H1 (cell line): ENCODE measurements around the gene BRSK2. TPM values are rescaled to one million over a fixed set of nuclear protein-coding genes. Genes with fewer than 3 reads are reported as not detected.

ENCODE experiments used
- CTCF ChIA-PET: fragments of 300-600 bp; sonication (Branson Sonifier 250); formaldehyde crosslinking; loops from one replicate; lab custom pipeline; 2021; ENCODE audit not compliant: partially characterized antibody; lab: Charles Lee
- POLR2A ChIA-PET: fragments of 300-600 bp; sonication (Branson Sonifier 250); formaldehyde crosslinking; loops from one replicate; lab custom pipeline; 2021; ENCODE audit warnings: inconsistent platforms; ENCODE audit not compliant: partially characterized antibody; lab: Charles Lee
- DNase-seq, 2 experiments: peaks; one replicate each; pipeline versions ENCODE4 v3.0.0 to v3.0.0-alpha.2; 2010 to 2022; ENCODE audit warnings: low spot score in 2 of 2, low read depth in 1 of 2, mixed read lengths in 1 of 2
- FAIRE-seq: peaks from 2 replicates; lab custom pipeline; 2011; peaks lifted over from hg19 to GRCh38; lab: Jason Lieb, UNC
- H2AFZ ChIP-seq: 2 replicates; pipeline ENCODE4 v1.8.1; 2012; ENCODE audit warnings: low read length, inconsistent platforms
- H2AK5ac ChIP-seq: 2 replicates; pipeline ENCODE4 v1.6.1; 2013; ENCODE audit warnings: low read depth, low read length
- H2BK120ac ChIP-seq: replicated peaks from 2 replicates; pipeline ENCODE3; 2013; ENCODE audit warnings: low read depth, low read length, inconsistent platforms
- H2BK12ac ChIP-seq: 2 replicates; pipeline ENCODE4 v1.6.1; 2013; ENCODE audit warnings: low read depth, low read length
- H2BK15ac ChIP-seq: 2 replicates; pipeline ENCODE4 v1.6.1; 2013; ENCODE audit warnings: low read length
- H2BK20ac ChIP-seq: 2 replicates; pipeline ENCODE4 v1.6.1; 2013; ENCODE audit warnings: low read length
- H2BK5ac ChIP-seq: 2 replicates; pipeline ENCODE4 v1.6.1; 2013; ENCODE audit warnings: low read depth, low read length
- H3K14ac ChIP-seq: 2 replicates; pipeline ENCODE4 v1.6.1; 2013; ENCODE audit warnings: inconsistent platforms; ENCODE audit not compliant: insufficient read length
- H3K18ac ChIP-seq: 2 replicates; pipeline ENCODE4 v1.6.1; 2013; ENCODE audit warnings: low read length; ENCODE audit errors: extremely low read depth
- H3K23ac ChIP-seq: 2 replicates; pipeline ENCODE4 v1.6.1; 2013; ENCODE audit warnings: inconsistent platforms; ENCODE audit not compliant: insufficient read length
- H3K23me2 ChIP-seq: 2 replicates; pipeline ENCODE4 v1.6.1; 2013; ENCODE audit warnings: low read depth, low read length
- H3K27ac ChIP-seq: 2 replicates; pipeline ENCODE4 v1.6.1; 2011; ENCODE audit warnings: low read depth, low read length, inconsistent platforms
- H3K27me3 ChIP-seq, 4 experiments: replicated peaks in 1 of 4; 1 replicate in 1 of 4; 2 replicates in 3 of 4; pipeline versions ENCODE4 v1.6.1 to v1.8.1; 2011 to 2013; ENCODE audit warnings: low read length in 3 of 4, mild to moderate bottlenecking in 3 of 4, inconsistent platforms in 2 of 4, mixed read lengths in 2 of 4, moderate library complexity in 1 of 4; ENCODE audit not compliant: control insufficient read depth in 3 of 4, insufficient read depth in 3 of 4; ENCODE audit errors: extremely low read depth in 1 of 4
- H3K36me3 ChIP-seq, 4 experiments: 2 replicates each; pipeline versions ENCODE4 v1.6.1 to v1.8.1; 2011 to 2013; ENCODE audit warnings: mild to moderate bottlenecking in 4 of 4, low read length in 3 of 4, moderate library complexity in 2 of 4, control low read depth in 1 of 4, inconsistent platforms in 1 of 4; ENCODE audit not compliant: insufficient read depth in 4 of 4, control insufficient read depth in 2 of 4
- H3K4ac ChIP-seq: replicated peaks from 2 replicates; pipeline ENCODE3; 2013; ENCODE audit warnings: low read length, low read depth, mixed read lengths, inconsistent platforms; ENCODE audit not compliant: insufficient read length
- H3K4me1 ChIP-seq, 4 experiments: replicated peaks in 1 of 4; 1 replicate in 1 of 4; 2 replicates in 3 of 4; pipeline versions ENCODE4 v1.6.1 to v1.8.1; 2011 to 2013; ENCODE audit warnings: low read length in 3 of 4, inconsistent platforms in 2 of 4, mixed read lengths in 1 of 4; ENCODE audit not compliant: insufficient read depth in 4 of 4, control insufficient read depth in 3 of 4
- H3K4me2 ChIP-seq, 2 experiments: 2 replicates each; pipeline versions ENCODE4 v1.6.1 to v1.8.1; 2011 to 2013; ENCODE audit warnings: low read depth in 2 of 2, low read length in 2 of 2, control low read depth in 1 of 2, inconsistent platforms in 1 of 2, mild to moderate bottlenecking in 1 of 2; ENCODE audit not compliant: insufficient read depth in 1 of 2
- H3K4me3 ChIP-seq, 4 experiments: fragments of 200-600, 300-600 bp in 1 of 4; sonication (generic), shearing (Covaris generic), sonication (Bioruptor Twin) in 1 of 4; 2 replicates each; pipeline versions ENCODE4 v1.5.1 to v1.8.1; 2011 to 2016; ENCODE audit warnings: low read length in 4 of 4, low read depth in 3 of 4, control low read depth in 2 of 4, inconsistent platforms in 2 of 4, mild to moderate bottlenecking in 2 of 4, mixed read lengths in 1 of 4, moderate library complexity in 1 of 4; ENCODE audit not compliant: insufficient read depth in 2 of 4; ENCODE audit errors: extremely low read depth in 1 of 4
- H3K56ac ChIP-seq: replicated peaks from 2 replicates; pipeline ENCODE3; 2013; ENCODE audit warnings: low read depth, mild to moderate bottlenecking, mixed read lengths, low read length, inconsistent platforms; ENCODE audit not compliant: insufficient read length
- H3K79me1 ChIP-seq: 2 replicates; pipeline ENCODE4 v1.6.1; 2013; ENCODE audit warnings: low read depth, low read length, control low read depth
- H3K79me2 ChIP-seq, 2 experiments: 2 replicates each; pipeline versions ENCODE4 v1.6.1 to v1.8.1; 2012 to 2013; ENCODE audit warnings: low read length in 2 of 2, mild to moderate bottlenecking in 2 of 2, inconsistent platforms in 1 of 2; ENCODE audit not compliant: insufficient read depth in 2 of 2, control insufficient read depth in 1 of 2
- H3K9ac ChIP-seq, 4 experiments: replicated peaks in 1 of 4; 1 replicate in 1 of 4; 2 replicates in 3 of 4; pipeline versions ENCODE4 v1.6.1 to v1.8.1; 2011 to 2013; ENCODE audit warnings: low read depth in 3 of 4, low read length in 3 of 4, control low read depth in 2 of 4, mild to moderate bottlenecking in 2 of 4, moderate library complexity in 2 of 4, inconsistent platforms in 1 of 4; ENCODE audit errors: extremely low read depth in 1 of 4
- H3K9me3 ChIP-seq, 2 experiments: 2 replicates each; pipeline versions ENCODE4 v1.6.1 to v1.8.1; 2012 to 2013; ENCODE audit warnings: mild to moderate bottlenecking in 2 of 2, moderate library complexity in 2 of 2, control low read depth in 1 of 2, inconsistent platforms in 1 of 2, low read depth in 1 of 2, low read length in 1 of 2, mixed read lengths in 1 of 2; ENCODE audit not compliant: insufficient read depth in 2 of 2
- H4K20me1 ChIP-seq, 2 experiments: replicated peaks in 1 of 2; 2 replicates each; pipeline versions ENCODE3 to v1.8.1; 2011 to 2013; ENCODE audit warnings: inconsistent platforms in 2 of 2, low read length in 2 of 2, mild to moderate bottlenecking in 1 of 2; ENCODE audit not compliant: insufficient read depth in 2 of 2, control insufficient read depth in 1 of 2
- H4K5ac ChIP-seq: 2 replicates; pipeline ENCODE4 v1.6.1; 2013; ENCODE audit warnings: low read length, low read depth, mixed read lengths, inconsistent platforms; ENCODE audit not compliant: insufficient read length
- H4K8ac ChIP-seq: 2 replicates; pipeline ENCODE4 v1.8.0; 2013; ENCODE audit warnings: mild to moderate bottlenecking, moderate library complexity, low read length, inconsistent platforms; ENCODE audit not compliant: insufficient read depth; ENCODE audit errors: extremely low read depth
- H4K91ac ChIP-seq: replicated peaks from 2 replicates; pipeline ENCODE3; 2013; ENCODE audit warnings: low read length, mixed read lengths, inconsistent platforms; ENCODE audit not compliant: insufficient read length
- CHD2 ChIP-seq: IDR thresholded peaks from 2 replicates; pipeline ENCODE4 v1.6.1; 2012; ENCODE audit warnings: low read length, improper control_type of control experiment
- JUN ChIP-seq: IDR thresholded peaks from 2 replicates; pipeline ENCODE4 v1.6.1; 2011; ENCODE audit warnings: low read depth, mild to moderate bottlenecking, improper control_type of control experiment, low read length
- SP2 ChIP-seq: IDR thresholded peaks from 2 replicates; pipeline ENCODE4 v1.6.1; 2012; ENCODE audit warnings: mild to moderate bottlenecking, low read length, inconsistent platforms
- TAF7 ChIP-seq: optimal IDR thresholded peaks from 2 replicates; pipeline ENCODE3; 2011; ENCODE audit warnings: low read depth, mild to moderate bottlenecking, inconsistent platforms, low read length, moderate library complexity, borderline replicate concordance
- WGBS, 2 experiments: shearing (Covaris generic) in 1 of 2; methylation state at CpG; one replicate each; pipeline versions ENCODE4 v1.1.6 to v1.1.7; 2013 to 2015; ENCODE audit warnings: low lambda C conversion rate in 2 of 2, mixed read lengths in 2 of 2, inconsistent platforms in 1 of 2, low coverage in 1 of 2, missing lambda C conversion rate in 1 of 2; ENCODE audit not compliant: insufficient replicate concordance in 2 of 2, insufficient coverage in 1 of 2, insufficient read length in 1 of 2; ENCODE audit errors: extremely low coverage in 1 of 2, missing lambda C conversion rate in 1 of 2; 5-methylcytosine and 5-hydroxymethylcytosine counted together
- polyA plus RNA-seq, 7 experiments: library from polyadenylated mRNA; depleted of rRNA in 3 of 7; stranded (reverse) in 5 of 7; unstranded in 2 of 7; fragments of >200 nt in 5 of 7; fragments of 200-250 nt in 2 of 7; gene quantifications; 1 replicate in 5 of 7; 2 replicates in 1 of 7; 4 replicates in 1 of 7; pipeline versions ENCODE4 v1.2.1 to v1.2.3, GENCODE V29; 2011 to 2013; ENCODE audit warnings: missing spikeins in 2 of 7, mixed read lengths in 2 of 7
- total RNA-seq: library from RNA; stranded (reverse); fragmentation: NEBNext Ultra II Directional; extraction: Animal tissue kit (Norgen Biotek cat#: 25700); gene quantifications from 2 replicates; pipeline ENCODE4 v1.2.1, GENCODE V29; 2021

Gene BRSK2
- total and polyA plus RNA-seq, 2 of the 8 experiments (the other 6 are each of a cell fraction or from before 2014, with no cell fraction given) = 17.3 to 27.1 TPM

GRCh38 chr11:1460396-1460985 is 70.8 kb downstream of the BRSK2 start:
- no peak overlapping the region for H3K4me2 ChIP-seq
- H2BK20ac ChIP-seq = no peak overlapping the region
- H2BK5ac ChIP-seq = no peak overlapping the region
- H2AFZ ChIP-seq = no peak overlapping the region
- no peaks in the 10 kb centered on the region for H3K27me3 ChIP-seq
- 85% methylated on average over 2 of the region's 44 CpGs; no CpG with 5 or more reads in 1 of the 2 experiments for WGBS, 2 experiments
- H4K8ac ChIP-seq = peak overlapping the region; percentile 51; the same call in 1 of the 2 replicates
- FAIRE-seq = no peak
- H3K4ac ChIP-seq = no peak overlapping the region
- DNase-seq = no peak
- peaks cover 0 to 6% (median 2%) of the 10 kb centered on the region in 4 experiments; a peak in 2 of 7 replicates for H3K4me1 ChIP-seq
- ChIA-PET POLR2A (no interaction called here), CTCF (no interaction called here)
- H3K9me3 ChIP-seq = peaks cover 0 to 6% of the 10 kb centered on the region in 2 experiments; a peak in 1 of 4 replicates
- H3K36me3 ChIP-seq = peaks cover 0 to 13% (median 3%) of the 10 kb centered on the region in 4 experiments; a peak in 2 of 8 replicates
- no peak overlapping the region for H3K27ac ChIP-seq
- H4K20me1 ChIP-seq = peaks cover 0 to 10% of the 10 kb centered on the region in 2 experiments
- H4K91ac ChIP-seq = no peak overlapping the region
- H3K79me1 ChIP-seq = no peaks in the 10 kb centered on the region; the same call in 1 of the 2 replicates
- no peak overlapping the region for H2BK12ac ChIP-seq
- H3K23ac ChIP-seq = no peak overlapping the region
- no peak overlapping the region for H3K56ac ChIP-seq
- no peak overlapping the region for H2BK15ac ChIP-seq
- no peaks in the 10 kb centered on the region for H3K23me2 ChIP-seq
- H3K18ac ChIP-seq = no peak overlapping the region
- H3K4me3 ChIP-seq = no peak overlapping the region
- H3K14ac ChIP-seq = no peak overlapping the region
- no peak overlapping the region for H2BK120ac ChIP-seq
- no peaks in the 10 kb centered on the region for H3K79me2 ChIP-seq
- no peak overlapping the region for H2AK5ac ChIP-seq
- H4K5ac ChIP-seq = no peak overlapping the region
- H3K9ac ChIP-seq = no peak overlapping the region
- TF ChIP-seq JUN (no peak), TAF7 (no peak), CHD2 (no peak), SP2 (no peak)
